Breast epithelium (tissue), 3 donors: ENCODE data around the gene MUC6.

ENCODE experiments used
- POLR2A ChIP-seq: fragments of 450-650 bp; IDR thresholded peaks from one replicate; pipeline ENCODE4 v1.6.1; 2016; ENCODE audit warnings: antibody characterized with exemption, mild to moderate bottlenecking, moderate library complexity
- POLR2AphosphoS5 ChIP-seq, 3 donors: sonication (generic); formaldehyde crosslinking; IDR thresholded peaks; one replicate each; pipeline ENCODE4 v1.6.1; 2017; ENCODE audit warnings: antibody characterized with exemption in 3 of 3
- TF ChIP-seq, protein P1 (sequence below), 3 donors: fragments of 450-650 bp; IDR thresholded peaks; one replicate each; pipeline ENCODE4 v1.5.1; 2016 to 2017; ENCODE audit warnings: antibody characterized with exemption in 3 of 3, mild to moderate bottlenecking in 3 of 3, moderate library complexity in 3 of 3

GRCh38 chr11:1051356-1052132 lies 15.0 kb upstream of the MUC6 start:
- TF ChIP-seq, protein P1, sequence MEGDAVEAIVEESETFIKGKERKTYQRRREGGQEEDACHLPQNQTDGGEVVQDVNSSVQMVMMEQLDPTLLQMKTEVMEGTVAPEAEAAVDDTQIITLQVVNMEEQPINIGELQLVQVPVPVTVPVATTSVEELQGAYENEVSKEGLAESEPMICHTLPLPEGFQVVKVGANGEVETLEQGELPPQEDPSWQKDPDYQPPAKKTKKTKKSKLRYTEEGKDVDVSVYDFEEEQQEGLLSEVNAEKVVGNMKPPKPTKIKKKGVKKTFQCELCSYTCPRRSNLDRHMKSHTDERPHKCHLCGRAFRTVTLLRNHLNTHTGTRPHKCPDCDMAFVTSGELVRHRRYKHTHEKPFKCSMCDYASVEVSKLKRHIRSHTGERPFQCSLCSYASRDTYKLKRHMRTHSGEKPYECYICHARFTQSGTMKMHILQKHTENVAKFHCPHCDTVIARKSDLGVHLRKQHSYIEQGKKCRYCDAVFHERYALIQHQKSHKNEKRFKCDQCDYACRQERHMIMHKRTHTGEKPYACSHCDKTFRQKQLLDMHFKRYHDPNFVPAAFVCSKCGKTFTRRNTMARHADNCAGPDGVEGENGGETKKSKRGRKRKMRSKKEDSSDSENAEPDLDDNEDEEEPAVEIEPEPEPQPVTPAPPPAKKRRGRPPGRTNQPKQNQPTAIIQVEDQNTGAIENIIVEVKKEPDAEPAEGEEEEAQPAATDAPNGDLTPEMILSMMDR (IDR thresholded peaks at IDR 0.05) = no peak
- TF ChIP-seq POLR2A (no peak), POLR2AphosphoS5 (IDR thresholded peaks at IDR 0.05) (no peak)
